ENCODE results near the gene IKBKG.
"Not testable (repeated sequence)": the region's sequence is repeated elsewhere in the genome, so short reads cannot be mapped to it uniquely, and the experiment has no call there.

Gene IKBKG

GRCh38 chrX:154558060-154558690 is 10.8 kb downstream of the IKBKG start:
- DNase-seq (ENCODE audit: low read depth in 3 of 3, low spot score in 1 of 3), result not testable (repeated sequence)

GRCh38 chrX:154558896-154559295 is 11.5 kb downstream of the IKBKG start:
- not testable (repeated sequence) for DNase-seq (ENCODE audit: low read depth in 3 of 3, low spot score in 1 of 3)

GRCh38 chrX:154560326-154560725 is 12.9 kb downstream of the IKBKG start:
- not testable (repeated sequence) for DNase-seq (ENCODE audit: low read depth in 3 of 3, low spot score in 1 of 3)

GRCh38 chrX:154562295-154562694 is 14.9 kb downstream of the IKBKG start:
- DNase-seq (ENCODE audit: low read depth in 3 of 3, low spot score in 1 of 3), result not testable (repeated sequence)

- DNase-seq (ENCODE audit: low read depth in 3 of 3, low spot score in 1 of 3), result not testable (repeated sequence)
Observed at GRCh38 chrX:154570361-154570760, 22.9 kb downstream of the IKBKG start.

- not testable (repeated sequence) for DNase-seq (ENCODE audit: low read depth in 3 of 3, low spot score in 1 of 3)
Observed at GRCh38 chrX:154573061-154573460, 25.6 kb downstream of the IKBKG start.

- not testable (repeated sequence) for DNase-seq (ENCODE audit: low read depth in 3 of 3, low spot score in 1 of 3)
Observed at GRCh38 chrX:154575076-154575475, 27.7 kb downstream of the IKBKG start.

- DNase-seq (ENCODE audit: low read depth in 3 of 3, low spot score in 1 of 3), result not testable (repeated sequence)
Observed at GRCh38 chrX:154582994-154583393, 35.6 kb downstream of the IKBKG start.

GRCh38 chrX:154584585-154585183 is 37.3 kb downstream of the IKBKG start, which contains the start of gene CTAG1A:
Gene CTAG1A, plus strand, starts transcription at chrX:154585133. Its CDS starts 74 bp downstream, at chrX:154585207.
- DNase-seq (ENCODE audit: low read depth in 3 of 3, low spot score in 1 of 3), result not testable (repeated sequence)

- not testable (repeated sequence) for DNase-seq (ENCODE audit: low read depth in 3 of 3, low spot score in 1 of 3)
Observed at GRCh38 chrX:154590415-154590814, 43.0 kb downstream of the IKBKG start.

GRCh38 chrX:154592505-154592904 is 45.1 kb downstream of the IKBKG start:
- no peak for DNase-seq (ENCODE audit: low read depth in 3 of 3, low spot score in 1 of 3)

GRCh38 chrX:154593201-154593600 is 45.8 kb downstream of the IKBKG start:
- DNase-seq (ENCODE audit: low read depth in 3 of 3, low spot score in 1 of 3), result no peak

GRCh38 chrX:154594491-154594890 is 47.1 kb downstream of the IKBKG start:
- no peak for DNase-seq (ENCODE audit: low read depth in 3 of 3, low spot score in 1 of 3)

GRCh38 chrX:154595559-154596249 is 48.3 kb downstream of the IKBKG start:
- no peak for DNase-seq (ENCODE audit: low read depth in 3 of 3, low spot score in 1 of 3)

- no peak for DNase-seq (ENCODE audit: low read depth in 3 of 3, low spot score in 1 of 3)
Observed at GRCh38 chrX:154596290-154596929, 49.0 kb downstream of the IKBKG start.

- no peak for DNase-seq (ENCODE audit: low read depth in 3 of 3, low spot score in 1 of 3)
Observed at GRCh38 chrX:154597221-154597620, 49.8 kb downstream of the IKBKG start.

GRCh38 chrX:154598656-154599055 is 51.2 kb downstream of the IKBKG start:
- no peak for DNase-seq (ENCODE audit: low read depth in 3 of 3, low spot score in 1 of 3)

- DNase-seq (ENCODE audit: low read depth in 3 of 3, low spot score in 1 of 3), result no peak
Observed at GRCh38 chrX:154599531-154599930, 52.1 kb downstream of the IKBKG start.

- DNase-seq (ENCODE audit: low read depth in 3 of 3, low spot score in 1 of 3), result no peak
Observed at GRCh38 chrX:154600759-154601374, 53.4 kb downstream of the IKBKG start.

- DNase-seq (ENCODE audit: low read depth in 3 of 3, low spot score in 1 of 3), result no peak
Observed at GRCh38 chrX:154602226-154602625, 54.8 kb downstream of the IKBKG start.

GRCh38 chrX:154602766-154603437 is 55.5 kb downstream of the IKBKG start:
- DNase-seq (ENCODE audit: low read depth in 3 of 3, low spot score in 1 of 3), result no peak
